Stimulated activated CD4-positive, alpha-beta T cell treated with anti-CD3 and anti-CD28 coated beads, Interleukin-1b, Interleukin-23, amount 100 ng/mL, for 1 hour (primary cell): ENCODE measurements around the gene MAGI1.
"Not testable (repeated sequence)": the region's sequence is repeated elsewhere in the genome, so short reads cannot be mapped to it uniquely, and the experiment has no call there.

Source experiments
- DNase-seq, 2 donors: peaks; one replicate each; pipeline ENCODE4 v3.0.0-alpha.2; 2020; ENCODE audit warnings: low read depth in 2 of 2

The MAGI1 gene

GRCh38 chr3:66039590-66039887, 821 bp upstream of the MAGI1 start:
- DNase-seq, result no peak

- no peak for DNase-seq
These were observed 363 bp downstream of the MAGI1 start for GRCh38 chr3:66038384-66038725.

GRCh38 chr3:66037986-66038369, 740 bp downstream of the MAGI1 start:
- DNase-seq, result no peak

- no peak for DNase-seq
These were observed 1.3 kb downstream of the MAGI1 start for GRCh38 chr3:66037330-66037985.

GRCh38 chr3:66036586-66037148, 2.1 kb downstream of the MAGI1 start:
- DNase-seq, result no peak

GRCh38 chr3:66035763-66036477, 2.8 kb downstream of the MAGI1 start:
- no peak for DNase-seq

GRCh38 chr3:66033241-66034138, 5.2 kb downstream of the MAGI1 start:
- DNase-seq, result no peak

GRCh38 chr3:66031102-66031698, 7.5 kb downstream of the MAGI1 start:
- no peak for DNase-seq

- no peak for DNase-seq
These were observed 9.3 kb downstream of the MAGI1 start for GRCh38 chr3:66029443-66029842.

- DNase-seq, result no peak
These were observed 9.7 kb downstream of the MAGI1 start for GRCh38 chr3:66029014-66029413.

GRCh38 chr3:66028457-66028856, 10.3 kb downstream of the MAGI1 start:
- no peak for DNase-seq

- not testable (repeated sequence) for DNase-seq
These were observed 11.6 kb downstream of the MAGI1 start for GRCh38 chr3:66027099-66027498.

GRCh38 chr3:66023738-66024385, 14.9 kb downstream of the MAGI1 start:
- DNase-seq, result no peak

- no peak for DNase-seq
These were observed 15.5 kb downstream of the MAGI1 start for GRCh38 chr3:66023229-66023628.

- DNase-seq, result no peak
These were observed 17.0 kb downstream of the MAGI1 start for GRCh38 chr3:66021731-66022131.

GRCh38 chr3:66019896-66020295, 18.8 kb downstream of the MAGI1 start:
- DNase-seq, result no peak

GRCh38 chr3:66018057-66019033, 20.4 kb downstream of the MAGI1 start:
- no peak for DNase-seq

GRCh38 chr3:66017591-66017990, 21.1 kb downstream of the MAGI1 start:
- DNase-seq, result no peak

GRCh38 chr3:66017084-66017483, 21.6 kb downstream of the MAGI1 start:
- no peak for DNase-seq

- DNase-seq, result no peak
These were observed 22.9 kb downstream of the MAGI1 start for GRCh38 chr3:66015841-66016240.
